ENCODE results near the gene MC4R. TPM values are rescaled to one million over a fixed set of nuclear protein-coding genes. Genes with fewer than 3 reads are reported as not detected.
A peak's percentile ranks its signal among the peaks of the same experiment; 100 is the strongest.
"Not testable (repeated sequence)": the region's sequence is repeated elsewhere in the genome, so short reads cannot be mapped to it uniquely, and the experiment has no call there.

The MC4R gene
- polyA plus RNA-seq (2013, experiment 1 of 2; ENCODE audit: insufficient read length), result 0.10 TPM
- 0.17 TPM for polyA plus RNA-seq (2013, experiment 2 of 2; ENCODE audit: insufficient read length)

DNA sequence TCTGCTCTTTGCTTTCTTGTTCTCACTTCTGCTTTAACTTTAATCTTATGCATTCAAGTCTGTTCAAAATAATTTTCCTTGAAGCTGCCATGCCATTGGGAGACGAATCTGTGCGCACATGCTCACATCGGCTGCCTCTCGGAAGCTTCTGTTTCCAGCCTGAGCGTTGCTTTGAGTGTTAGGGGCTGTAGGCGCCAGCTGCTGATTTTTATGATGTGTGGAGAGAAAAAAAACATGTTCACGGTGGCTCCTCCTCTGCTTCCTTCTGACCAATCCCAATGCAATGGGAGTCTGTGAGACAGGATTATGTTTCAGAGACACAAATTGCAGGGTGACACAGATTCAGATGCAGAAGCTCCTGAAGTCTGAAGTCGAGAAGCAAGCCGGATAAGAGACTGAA, at the start of gene MC4R:
Gene MC4R, minus strand, starts transcription at position 180 of the 400 bp plus-strand sequence. CDS start 426 bp downstream, outside the sequence.
- DNase-seq, result peak; percentile 90

DNA sequence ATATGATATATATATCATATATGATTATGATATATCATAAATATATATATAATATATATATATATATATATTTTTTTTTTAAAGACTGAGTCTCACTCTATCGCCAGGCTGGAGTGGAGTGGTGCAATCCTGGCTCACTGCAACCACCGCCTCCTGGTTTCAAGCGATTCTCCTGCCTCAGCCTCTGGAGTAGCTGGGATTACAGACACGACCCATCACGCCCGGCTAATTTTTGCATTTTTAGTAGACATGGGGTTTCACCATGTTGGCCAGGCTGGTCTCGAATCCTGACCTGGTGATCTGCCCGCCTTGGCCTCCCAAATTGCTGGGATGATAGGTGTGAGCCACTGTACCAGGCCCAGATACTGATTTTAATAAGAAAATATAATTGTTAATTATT, 49.7 kb upstream of the MC4R start:
- DNase-seq, result not testable (repeated sequence)

DNA sequence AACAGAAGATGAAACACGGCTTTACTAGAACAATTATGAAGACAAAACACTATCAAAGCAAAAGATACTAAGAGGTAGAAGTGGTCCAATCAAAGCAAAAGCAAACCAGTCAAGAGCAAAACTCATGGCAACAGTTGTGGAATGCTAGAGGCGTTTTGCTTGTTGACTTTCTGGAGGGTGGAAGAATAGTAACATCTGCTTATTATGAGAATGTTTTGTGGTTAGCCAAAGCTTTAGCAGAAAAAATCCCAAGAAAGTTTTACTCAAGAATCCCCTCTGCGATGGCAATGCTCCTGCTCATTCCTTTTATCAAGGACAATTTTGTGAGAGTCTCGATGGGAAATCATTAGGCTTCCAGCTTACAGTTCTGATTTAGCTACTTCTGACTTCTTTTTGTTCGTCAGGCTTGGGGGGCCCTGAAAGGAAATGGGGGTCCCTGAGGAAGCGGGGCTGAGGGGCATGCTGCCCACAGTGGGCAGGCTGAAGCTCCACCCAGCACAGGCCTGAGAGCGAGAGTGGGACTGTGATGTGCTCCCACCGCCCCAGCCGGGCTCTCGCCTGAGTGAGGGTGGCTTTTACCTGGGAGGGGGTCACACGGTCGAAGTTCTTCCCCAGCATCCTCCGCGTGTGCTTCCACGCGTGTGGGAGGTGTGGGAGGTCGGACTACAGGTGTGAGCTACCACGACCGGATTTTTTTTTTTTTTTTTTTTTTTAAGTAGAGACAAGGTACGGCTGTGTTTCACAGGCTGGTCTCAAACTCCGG, 49.0 kb upstream of the MC4R start:
- DNase-seq, result peak; percentile 30

DNA sequence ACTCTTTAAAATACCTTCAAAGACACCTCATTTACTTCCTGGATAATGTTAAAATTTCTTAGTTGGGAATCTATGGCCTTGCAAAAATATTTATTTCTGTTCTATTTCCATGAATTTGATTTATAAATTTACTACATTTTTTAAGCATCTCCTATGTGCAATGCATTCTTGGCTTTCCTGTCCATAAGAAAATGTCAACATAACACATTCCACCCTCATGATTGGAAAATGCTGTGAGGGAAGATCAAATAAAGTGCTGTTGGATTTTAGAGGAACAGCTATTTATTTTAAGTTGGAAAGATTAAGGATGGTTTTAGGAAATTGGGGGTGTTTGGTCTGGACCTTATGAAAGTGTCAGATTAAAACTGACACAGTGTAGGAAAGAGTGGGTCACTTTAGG, 45.4 kb upstream of the MC4R start:
- DNase-seq, result peak; percentile 21

DNA sequence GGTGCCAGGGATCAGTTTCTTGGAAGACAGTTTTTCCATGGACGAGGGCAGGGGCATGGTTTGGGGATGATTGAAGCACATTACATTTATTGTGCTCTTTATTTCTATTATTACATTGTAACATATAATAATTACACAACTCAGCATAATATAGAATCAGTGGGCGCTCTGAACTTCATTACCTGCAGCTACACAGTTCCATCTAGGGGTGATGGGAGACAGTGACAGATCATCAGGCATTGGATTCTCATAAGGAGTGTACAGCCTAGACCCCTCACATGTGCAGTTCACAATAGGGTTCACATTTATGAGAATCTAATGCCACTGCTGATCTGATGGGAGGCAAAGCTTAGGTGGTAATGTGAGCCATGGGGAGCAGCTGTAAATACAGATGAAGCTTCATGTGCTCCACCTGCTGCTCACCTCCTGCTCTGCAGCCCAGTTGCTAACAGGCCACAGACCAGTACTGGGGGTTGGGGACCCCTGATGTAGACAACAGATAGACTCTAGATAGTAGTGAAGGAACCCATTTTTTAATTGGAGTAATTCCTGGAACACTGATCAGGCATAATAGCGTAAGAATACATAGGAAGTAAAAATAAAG, 41.5 kb upstream of the MC4R start:
- peak; percentile 26 for DNase-seq

DNA sequence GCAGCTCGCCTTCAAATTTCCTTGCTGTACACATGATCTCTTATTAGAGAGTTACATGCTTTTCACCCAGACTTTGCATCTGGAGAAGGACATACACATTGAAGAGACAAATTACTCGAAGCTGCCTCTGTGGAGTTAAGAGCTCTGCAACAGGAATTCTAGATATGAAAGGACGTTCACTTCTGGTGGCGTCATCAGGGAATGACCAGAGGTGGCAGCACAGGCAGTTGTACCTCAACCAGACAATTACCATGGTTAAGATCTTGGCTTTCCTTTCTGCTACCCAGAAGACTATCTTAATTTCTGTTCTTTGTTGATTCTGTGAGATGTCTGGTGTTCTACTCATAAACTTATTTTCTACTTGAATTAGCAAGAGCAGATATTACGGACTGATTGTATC, 39.1 kb upstream of the MC4R start:
- DNase-seq, result peak; percentile 2

DNA sequence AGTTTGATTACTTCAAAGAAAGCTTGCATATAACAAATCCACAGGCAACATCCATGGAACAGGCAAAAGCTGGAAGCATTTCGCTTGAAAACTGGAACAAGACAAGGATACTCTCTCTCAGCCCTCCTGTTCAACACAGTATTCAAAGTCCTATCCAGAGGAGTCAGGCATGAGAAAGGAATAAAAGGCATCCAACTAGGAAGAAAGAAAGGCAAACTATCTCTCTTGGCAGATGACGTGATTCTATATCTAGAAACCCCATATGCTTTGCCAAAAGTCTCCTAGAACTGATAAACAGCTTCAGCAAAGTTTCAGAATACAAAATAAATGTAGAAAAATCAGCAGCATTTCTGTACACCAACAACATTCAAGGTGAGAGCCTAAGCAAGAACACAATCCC, 34.1 kb upstream of the MC4R start:
- no peak for DNase-seq

DNA sequence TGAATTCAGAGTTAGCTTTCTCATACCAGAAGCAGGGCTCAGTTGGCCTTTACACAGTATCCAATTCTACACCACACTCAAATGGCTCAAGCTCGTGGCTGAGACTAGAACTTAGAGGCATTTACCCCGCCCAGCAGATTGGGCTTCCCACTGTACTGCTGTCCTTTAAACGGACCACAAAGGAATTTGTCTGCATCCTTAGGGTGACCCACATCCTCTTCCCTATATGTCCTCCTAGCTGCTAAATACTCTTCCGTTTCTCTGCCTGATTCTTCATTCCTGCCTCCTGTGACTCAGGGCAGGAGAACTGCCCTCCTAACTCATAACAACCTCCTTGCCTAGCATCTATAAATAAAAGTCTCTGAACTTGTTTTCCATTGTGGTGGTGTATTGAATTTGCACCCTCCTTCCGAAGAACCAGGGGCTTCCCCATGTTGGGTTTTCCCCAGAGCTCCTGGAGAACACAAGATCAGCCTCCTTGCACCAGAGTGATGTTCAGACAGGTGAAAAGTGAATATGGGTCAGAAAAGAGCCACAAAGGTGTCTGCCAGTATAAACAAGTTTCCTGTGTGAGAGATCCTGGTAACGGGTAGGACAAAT, 32.0 kb upstream of the MC4R start:
- DNase-seq, result peak; percentile 14

DNA sequence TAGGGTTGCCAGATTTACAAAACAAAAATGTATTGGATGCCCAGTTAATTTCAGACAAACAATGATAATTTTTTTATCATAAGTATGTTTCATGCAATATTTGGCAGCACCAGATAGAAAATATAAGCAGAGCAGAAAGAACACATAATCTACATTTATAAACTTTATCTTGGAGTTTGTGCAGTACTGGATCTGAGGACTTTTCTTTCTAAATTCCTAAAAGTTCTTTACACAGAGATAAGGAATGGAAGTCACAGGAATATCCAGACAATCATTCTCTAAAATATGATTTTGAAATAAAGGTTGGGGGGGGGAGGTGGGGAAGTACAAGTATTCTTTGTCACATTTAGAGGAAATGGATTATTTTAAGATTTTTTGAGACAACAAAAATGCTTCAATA, 28.8 kb upstream of the MC4R start:
- no peak for DNase-seq

DNA sequence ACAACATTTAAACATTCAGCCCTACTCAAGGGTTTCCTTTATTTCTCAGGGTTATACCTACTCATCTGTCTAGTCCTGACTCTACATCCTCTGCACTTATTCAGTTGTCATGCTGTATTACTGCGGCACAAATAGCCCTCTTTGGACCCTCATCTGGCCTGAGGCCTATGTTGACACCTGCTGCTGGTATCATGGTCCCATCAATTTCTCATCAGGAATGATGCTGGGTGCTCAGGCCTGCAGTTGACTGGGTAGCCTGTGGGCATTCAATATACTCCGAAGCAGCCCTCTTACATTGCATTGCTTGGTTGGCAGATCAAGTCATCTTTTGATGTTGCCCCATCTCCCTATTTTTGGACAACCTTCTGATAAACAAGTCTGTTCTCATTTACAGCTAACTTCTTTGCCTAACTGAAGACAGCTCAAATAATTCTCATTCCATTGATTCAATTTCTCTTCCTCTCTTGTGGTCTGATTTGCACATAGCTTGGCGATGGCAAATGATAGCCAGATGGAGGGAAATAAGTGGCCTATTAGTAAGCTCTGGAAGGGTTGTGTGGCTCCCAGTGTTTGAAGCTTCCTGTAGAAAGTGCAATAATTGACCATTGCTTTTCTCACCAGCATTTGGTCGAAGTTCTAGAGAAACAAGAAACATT, 19.1 kb upstream of the MC4R start:
- peak; percentile 90 for DNase-seq

DNA sequence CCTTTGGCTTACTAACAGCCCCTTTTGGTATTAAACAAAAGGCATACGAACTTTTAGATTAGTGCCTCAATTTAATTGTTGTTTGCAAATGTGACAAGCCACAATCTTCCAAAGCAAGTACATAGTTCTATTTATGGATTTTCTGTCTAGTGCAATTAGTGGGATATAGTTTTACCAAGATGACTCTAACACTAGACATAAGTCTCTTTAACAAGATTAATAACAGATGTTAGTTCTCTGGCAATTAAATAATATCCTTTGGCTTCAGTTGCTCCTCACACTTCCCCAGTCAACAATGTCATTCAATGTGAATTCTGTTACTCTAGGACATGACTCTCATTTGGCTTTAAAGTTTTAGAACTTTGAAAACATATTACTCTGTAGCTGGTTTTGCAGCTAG, 16.7 kb upstream of the MC4R start:
- DNase-seq, result peak; percentile 51

DNA sequence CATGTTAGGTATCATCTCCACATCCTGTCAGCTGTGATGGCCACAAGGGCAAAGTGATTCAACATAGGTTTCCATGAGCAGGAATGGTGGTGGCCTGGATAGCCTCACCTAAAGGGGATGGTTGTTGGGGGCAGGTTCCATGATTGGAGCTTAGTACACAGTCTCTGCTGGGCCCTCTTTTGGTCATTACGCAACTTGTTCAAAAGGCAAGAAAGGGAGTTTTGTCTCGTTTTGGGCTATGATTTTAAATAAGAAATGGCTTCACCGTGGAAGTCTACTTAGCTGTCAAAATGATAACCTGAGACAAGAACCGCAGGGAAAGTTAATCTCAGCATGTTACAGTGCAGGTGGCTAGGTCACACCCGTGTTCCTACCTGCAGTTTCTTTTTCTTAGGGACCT, 13.1 kb upstream of the MC4R start:
- DNase-seq, result no peak

DNA sequence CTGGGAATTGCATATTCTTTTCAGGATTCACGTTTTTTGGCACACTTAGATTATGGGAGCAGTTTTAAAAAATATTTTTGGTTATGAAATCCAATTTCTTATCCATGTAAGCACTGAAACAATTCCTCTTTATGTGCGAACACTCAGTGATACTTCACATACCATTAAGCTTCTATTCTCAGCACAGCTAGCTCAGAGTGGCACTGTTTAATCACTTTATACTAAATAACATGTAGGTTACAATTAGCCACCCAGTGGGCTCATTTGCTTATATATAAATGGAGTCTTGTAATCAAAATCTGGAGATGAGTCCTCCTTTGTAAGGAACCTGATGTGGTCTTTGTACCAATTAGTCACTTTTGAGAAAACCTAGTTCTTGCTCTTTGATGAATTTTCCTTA, 11.3 kb upstream of the MC4R start:
- DNase-seq, result no peak

DNA sequence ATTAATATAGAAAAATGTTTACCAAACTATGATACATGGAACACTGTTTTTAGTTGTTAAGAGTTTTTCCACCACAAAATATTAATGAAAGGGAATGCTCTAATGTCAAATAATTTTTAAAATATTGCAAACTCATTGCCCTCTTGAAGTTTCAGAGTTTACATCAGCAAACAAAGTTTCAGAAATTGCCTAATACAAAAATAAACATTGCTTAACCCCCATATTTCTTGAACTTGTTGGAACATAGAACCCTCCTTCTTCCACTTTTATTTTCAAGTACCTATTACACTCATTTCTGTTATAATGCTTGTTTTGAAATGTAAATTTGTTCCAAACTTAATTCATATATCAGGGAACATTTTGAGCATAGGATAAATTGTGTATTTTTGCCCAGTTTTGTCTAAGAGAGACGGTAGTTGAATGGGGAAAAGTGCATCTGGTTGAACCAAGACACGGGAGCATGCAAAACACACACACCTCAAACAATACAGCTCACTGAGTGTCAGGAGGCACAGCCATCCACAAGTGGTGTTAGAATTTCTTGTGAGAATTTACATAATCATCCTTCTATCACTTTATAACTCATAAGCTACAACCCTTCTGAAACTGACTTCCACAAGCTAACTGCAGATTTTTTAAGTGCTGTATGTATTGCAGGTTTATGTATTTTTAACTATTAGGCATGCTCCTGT, 5.3 kb upstream of the MC4R start:
- DNase-seq, result no peak

DNA sequence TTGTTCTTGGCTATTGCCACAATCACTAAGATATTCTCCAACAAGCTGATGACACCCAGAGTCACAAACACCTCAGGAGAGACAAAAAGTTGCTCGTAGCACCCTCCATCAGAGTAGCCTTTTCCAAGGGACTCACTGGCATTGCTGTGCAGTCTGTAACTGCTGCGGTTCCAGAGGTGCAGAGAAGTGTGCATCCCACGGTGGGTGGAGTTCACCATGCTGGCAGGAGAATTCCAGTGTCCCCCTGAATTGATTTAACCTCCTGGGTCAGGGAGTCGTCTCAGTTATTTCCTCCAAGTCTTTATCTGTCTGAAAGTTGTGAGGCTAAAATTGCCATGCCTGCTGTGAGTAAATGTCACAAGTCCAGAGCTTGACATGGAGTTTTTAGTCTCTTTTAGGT, 443 bp downstream of the MC4R start:
- no peak for DNase-seq

DNA sequence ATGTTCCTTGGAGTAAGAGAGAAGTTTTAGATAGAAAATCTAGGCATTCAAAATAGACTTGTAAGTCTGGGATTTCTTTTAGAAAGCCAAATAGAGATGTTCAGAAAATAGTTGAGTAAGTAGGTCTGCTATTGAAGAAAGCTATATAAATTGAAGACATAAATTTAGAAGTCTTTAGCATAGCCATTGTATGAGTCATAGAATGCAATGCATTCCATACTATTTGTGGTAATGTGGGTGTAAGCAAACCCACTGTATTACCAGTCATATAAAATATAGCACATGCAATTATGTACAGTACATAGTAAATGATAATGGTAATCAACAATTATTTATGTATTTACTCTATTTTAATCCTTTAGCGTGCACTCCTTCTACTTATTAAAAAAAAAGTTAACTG, 14.1 kb downstream of the MC4R start:
- peak; percentile 87 for DNase-seq

DNA sequence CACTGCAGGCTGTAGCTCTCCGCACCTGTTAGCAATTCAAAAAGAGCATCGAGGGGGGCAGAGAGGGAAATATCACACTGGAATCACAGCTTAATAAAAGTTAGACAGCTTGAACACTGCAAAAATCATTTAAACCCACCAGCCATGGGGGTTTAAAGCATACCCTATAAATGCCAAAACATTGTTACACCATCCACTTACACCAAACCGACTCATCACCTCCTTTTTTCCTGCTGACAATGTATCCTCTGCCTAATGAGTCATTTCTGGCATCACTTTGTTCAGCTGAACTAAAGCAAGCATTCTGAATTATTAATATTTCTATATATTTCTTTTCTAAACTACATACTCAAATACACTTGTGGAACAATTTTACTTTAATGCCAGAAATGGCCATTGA, 21.6 kb downstream of the MC4R start:
- peak; percentile 21 for DNase-seq

DNA sequence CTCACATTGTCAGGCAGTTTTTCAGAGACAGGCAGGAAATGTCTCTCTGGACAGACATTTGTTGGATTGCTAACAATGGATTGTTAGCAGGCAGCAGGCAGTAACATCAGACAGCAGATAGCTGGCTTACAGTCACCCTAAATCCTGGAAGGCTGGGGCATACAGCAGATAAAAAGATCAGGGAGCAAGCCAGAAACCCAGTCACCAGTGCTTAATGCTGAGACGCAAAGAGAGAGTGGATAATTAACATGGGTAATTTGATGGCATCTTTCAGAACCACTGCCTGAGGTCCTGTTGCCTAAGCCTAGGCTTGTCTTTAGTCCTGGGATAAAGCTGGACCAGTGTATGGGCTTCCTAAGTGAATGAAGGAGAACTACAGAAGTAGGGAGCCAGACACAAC, 22.4 kb downstream of the MC4R start:
- no peak for DNase-seq

DNA sequence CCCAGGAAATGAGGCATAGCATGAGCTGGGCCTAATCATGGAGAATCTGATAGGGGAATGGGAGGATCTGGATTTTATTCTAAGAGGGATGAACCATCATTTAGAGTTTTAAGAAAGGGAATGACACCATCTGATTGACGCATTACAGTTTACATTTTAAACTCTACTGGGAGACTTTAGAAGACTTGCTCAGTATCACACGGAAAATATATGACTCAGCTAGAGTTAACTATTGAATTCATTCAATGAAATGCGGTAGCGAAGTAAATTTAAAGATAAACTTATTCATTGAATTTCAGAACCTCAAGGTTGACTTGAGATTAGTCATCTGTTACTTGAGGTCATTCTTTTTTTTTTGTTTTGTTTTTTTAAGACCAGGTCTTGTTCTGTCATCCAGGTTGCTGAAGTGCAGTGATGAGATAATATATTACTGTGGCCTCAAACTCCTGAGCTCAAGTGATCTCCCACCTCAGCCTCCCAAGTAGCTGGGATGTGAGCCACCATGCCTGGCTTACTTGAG, 25.0 kb downstream of the MC4R start:
- DNase-seq, result no peak

DNA sequence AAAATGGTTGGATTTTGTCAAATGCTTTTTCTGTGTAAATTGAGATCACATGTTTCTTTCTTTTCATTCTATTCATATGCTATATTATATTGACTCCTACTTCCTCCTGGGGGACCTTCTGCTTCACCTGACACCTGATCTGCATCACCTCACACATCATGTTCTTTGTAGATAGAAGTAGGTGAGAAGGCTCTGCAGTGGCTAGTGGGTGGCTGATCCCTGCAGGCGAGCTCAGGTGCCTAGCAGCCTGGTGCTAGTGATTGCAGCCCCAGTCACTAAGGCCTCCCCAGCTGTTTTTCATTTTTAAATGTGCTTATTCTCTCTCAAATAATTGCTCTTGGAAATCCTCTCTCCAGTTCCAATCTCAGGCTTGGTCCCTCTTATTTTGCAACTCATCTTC, 33.6 kb downstream of the MC4R start:
- DNase-seq, result no peak

DNA sequence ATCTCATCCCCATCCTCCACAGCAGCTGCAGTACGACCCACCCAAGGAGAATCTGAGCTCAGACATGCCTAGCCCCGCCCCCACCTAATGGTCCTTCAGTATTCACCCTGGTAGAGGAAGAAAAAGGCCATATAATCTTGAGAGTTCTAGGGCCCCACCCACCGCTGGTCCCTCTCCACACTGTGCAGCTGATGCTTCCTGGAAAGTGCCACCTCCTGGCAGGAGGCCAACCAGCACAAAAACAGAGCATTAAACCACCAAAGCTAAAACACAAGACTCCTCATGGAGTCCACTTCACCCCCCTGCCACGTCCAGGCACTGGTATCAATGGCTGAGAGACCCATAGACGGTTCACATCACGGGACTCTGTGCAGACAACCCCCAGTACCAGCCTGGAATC, 40.7 kb downstream of the MC4R start:
- no peak for DNase-seq

DNA sequence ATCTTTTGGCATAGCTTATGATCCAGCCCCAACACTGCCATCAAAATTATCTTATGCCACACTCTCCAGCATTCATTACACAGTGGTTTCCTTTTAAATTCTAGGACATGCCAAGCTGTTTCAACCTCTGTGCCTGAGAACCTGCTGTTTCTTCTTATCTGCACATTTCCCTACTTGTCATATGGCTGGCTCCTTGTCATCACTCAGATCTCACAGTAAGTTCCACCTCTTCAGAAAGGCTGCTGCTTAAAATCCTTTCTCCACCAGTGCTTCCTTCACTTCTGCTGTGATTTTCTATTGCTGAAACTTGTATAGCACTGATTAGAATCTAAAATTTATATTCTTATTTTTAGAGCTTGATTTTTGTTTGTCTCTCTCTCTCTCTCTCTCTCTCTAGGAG, 43.4 kb downstream of the MC4R start:
- DNase-seq, result no peak

DNA sequence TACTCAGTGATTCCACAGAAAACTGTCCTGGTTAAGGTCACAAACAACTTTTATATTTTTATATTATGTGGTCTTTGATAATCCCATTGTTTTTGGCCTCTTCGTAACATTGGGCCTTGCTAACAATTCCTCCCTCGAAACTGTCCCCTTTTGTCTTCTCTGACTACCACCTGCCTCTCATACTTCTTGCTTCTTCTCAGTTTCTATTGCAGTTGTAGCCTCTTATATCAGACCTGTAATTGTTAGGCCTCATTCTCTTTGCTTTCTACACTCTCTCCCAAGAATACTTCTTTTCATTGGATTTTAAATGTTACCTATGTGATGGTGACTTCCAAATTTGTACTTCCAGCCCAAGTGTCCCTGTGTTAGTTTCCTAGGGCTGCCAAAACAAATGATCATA, 44.7 kb downstream of the MC4R start:
- DNase-seq, result no peak

All from fibroblast of skin of abdomen (primary cell).